Mammary epithelial cell (primary cell): ENCODE data around the gene MARS1.

Experiments used
- EZH2 ChIP-seq: IDR thresholded peaks from 2 replicates; pipeline ENCODE4 v1.6.1; 2012; ENCODE audit warnings: low read length, inconsistent platforms, borderline replicate concordance
- TF ChIP-seq, protein P1 (sequence below), 2 donors: IDR thresholded peaks in 1 of 2; conservative IDR thresholded peaks in 1 of 2; 2 replicates each; pipeline ENCODE4 v1.5.1; 2011 to 2012; ENCODE audit warnings: inconsistent platforms in 2 of 2, low read length in 2 of 2, mild to moderate bottlenecking in 2 of 2, control low read depth in 1 of 2, low read depth in 1 of 2; ENCODE audit not compliant: insufficient read depth in 1 of 2; ENCODE audit errors: extremely low read depth in 1 of 2

DNA sequence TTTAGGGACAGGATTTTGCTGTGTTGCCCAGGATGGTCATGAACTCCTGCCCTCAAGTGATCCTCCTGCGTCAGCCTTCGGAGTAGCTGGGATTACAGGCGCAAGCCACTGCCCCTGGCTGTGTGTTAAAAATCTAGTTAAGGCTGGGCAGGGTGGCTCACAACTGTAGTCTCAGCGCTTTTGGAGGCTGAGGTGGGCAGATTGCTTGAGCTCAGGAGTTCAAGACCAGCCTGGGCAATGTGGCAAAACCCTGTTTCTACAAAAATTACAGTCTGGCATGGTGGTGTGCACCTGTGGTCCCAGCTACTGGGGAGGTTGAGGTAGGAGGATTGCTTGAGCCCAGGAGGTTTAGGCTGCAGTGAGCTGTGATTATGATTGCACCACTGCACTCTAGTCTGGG, 23.3 kb downstream of the MARS1 start:
- TF ChIP-seq, protein P1, sequence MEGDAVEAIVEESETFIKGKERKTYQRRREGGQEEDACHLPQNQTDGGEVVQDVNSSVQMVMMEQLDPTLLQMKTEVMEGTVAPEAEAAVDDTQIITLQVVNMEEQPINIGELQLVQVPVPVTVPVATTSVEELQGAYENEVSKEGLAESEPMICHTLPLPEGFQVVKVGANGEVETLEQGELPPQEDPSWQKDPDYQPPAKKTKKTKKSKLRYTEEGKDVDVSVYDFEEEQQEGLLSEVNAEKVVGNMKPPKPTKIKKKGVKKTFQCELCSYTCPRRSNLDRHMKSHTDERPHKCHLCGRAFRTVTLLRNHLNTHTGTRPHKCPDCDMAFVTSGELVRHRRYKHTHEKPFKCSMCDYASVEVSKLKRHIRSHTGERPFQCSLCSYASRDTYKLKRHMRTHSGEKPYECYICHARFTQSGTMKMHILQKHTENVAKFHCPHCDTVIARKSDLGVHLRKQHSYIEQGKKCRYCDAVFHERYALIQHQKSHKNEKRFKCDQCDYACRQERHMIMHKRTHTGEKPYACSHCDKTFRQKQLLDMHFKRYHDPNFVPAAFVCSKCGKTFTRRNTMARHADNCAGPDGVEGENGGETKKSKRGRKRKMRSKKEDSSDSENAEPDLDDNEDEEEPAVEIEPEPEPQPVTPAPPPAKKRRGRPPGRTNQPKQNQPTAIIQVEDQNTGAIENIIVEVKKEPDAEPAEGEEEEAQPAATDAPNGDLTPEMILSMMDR (conservative IDR thresholded peaks at IDR 0.05 in 1 of 2, IDR thresholded peaks at IDR 0.05 in 1 of 2; ENCODE audit: extremely low read depth in 1 of 2, insufficient read depth in 1 of 2, low read depth in 1 of 2, low read length in 2 of 2), result no peak
- TF ChIP-seq EZH2, result no peak
